Measurements from ENCODE around the gene MAD1L1. TPM values are rescaled to one million over a fixed set of nuclear protein-coding genes. Genes with fewer than 3 reads are reported as not detected.
A peak's percentile ranks its signal among the peaks of the same experiment; 100 is the strongest.

Gene MAD1L1
- total and polyA plus RNA-seq, 11 donors, result 11.1 to 29.7 (median 20.9) TPM

GRCh38 chr7:2010551-2011265 is 222.0 kb downstream of the MAD1L1 start:
- Histone ChIP-seq H3K27ac (peak overlapping the region in 5 of 12 donors; percentile 81 to 97 (median 88)), H3K36me3 (peaks cover 0 to 7% (median 0%) of the 10 kb centered on the region in 9 donors), H3K4me3 (no peak overlapping the region), H3K27me3 (no peaks in the 10 kb centered on the region), H3K9me3 (no peaks in the 10 kb centered on the region), H3K4me1 (peaks cover 0 to 37% (median 8%) of the 10 kb centered on the region in 12 donors)
- WGBS, 4 donors, result 91 to 94% (median 93%) methylated on average over 29 of the region's 29 CpGs
- ATAC-seq, result no peak
- peak in 3 of 5 donors; percentile 23 to 48 (median 24) for DNase-seq
- TF ChIP-seq, protein P1, sequence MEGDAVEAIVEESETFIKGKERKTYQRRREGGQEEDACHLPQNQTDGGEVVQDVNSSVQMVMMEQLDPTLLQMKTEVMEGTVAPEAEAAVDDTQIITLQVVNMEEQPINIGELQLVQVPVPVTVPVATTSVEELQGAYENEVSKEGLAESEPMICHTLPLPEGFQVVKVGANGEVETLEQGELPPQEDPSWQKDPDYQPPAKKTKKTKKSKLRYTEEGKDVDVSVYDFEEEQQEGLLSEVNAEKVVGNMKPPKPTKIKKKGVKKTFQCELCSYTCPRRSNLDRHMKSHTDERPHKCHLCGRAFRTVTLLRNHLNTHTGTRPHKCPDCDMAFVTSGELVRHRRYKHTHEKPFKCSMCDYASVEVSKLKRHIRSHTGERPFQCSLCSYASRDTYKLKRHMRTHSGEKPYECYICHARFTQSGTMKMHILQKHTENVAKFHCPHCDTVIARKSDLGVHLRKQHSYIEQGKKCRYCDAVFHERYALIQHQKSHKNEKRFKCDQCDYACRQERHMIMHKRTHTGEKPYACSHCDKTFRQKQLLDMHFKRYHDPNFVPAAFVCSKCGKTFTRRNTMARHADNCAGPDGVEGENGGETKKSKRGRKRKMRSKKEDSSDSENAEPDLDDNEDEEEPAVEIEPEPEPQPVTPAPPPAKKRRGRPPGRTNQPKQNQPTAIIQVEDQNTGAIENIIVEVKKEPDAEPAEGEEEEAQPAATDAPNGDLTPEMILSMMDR (IDR thresholded peaks at IDR 0.05), result no peak
- no peak for TF ChIP-seq POLR2A (IDR thresholded peaks at IDR 0.05)
- intact Hi-C loops (cut with DNase I), result no loop called here

DNA sequence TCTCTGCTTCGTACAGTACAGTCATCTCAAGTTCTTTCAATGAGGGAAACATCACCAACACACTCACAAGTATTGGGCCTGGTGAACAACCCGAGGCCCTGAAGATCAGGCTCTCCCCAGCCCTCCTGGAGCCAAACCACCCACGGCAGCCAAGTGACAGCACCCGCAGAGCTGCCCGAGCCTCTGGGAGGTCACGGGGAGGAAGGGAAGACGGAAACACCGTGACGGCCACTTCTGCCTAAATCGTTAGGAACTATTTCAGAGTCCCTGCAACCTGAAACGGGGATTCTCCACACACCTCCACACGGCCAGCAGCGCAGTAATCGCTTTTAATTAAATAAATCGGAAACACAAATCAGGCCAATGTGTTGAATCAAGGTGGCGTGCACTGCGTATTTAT is 222.6 kb downstream of the MAD1L1 start:
- ATAC-seq, result no peak

GRCh38 chr7:2009541-2010001 is 223.2 kb downstream of the MAD1L1 start:
- peaks cover 0 to 37% (median 8%) of the 10 kb centered on the region in 12 donors for H3K4me1 ChIP-seq
- no peak overlapping the region for H3K4me3 ChIP-seq
- H3K9me3 ChIP-seq, result no peaks in the 10 kb centered on the region
- ATAC-seq (peak; percentile 82 to 87 (median 86)), DNase-seq (peak; percentile 67 to 88 (median 82))
- peak overlapping the region; percentile 67 to 97 (median 85) for H3K27ac ChIP-seq
- H3K27me3 ChIP-seq, result no peaks in the 10 kb centered on the region
- no peak for TF ChIP-seq POLR2A (IDR thresholded peaks at IDR 0.05)
- TF ChIP-seq, protein P1 (IDR thresholded peaks at IDR 0.05), result no peak
- peaks cover 0 to 8% (median 0%) of the 10 kb centered on the region in 9 donors for H3K36me3 ChIP-seq
- WGBS, 4 donors, result 39 to 71% (median 64%) methylated on average over 14 to 16 of the region's 16 CpGs
- intact Hi-C loops (cut with DNase I), result no loop called here

More for the DNA sequence above, 222.6 kb downstream of the MAD1L1 start:
- H3K36me3 ChIP-seq, result peaks cover 0 to 7% (median 0%) of the 10 kb centered on the region in 9 donors
- no peaks in the 10 kb centered on the region for H3K9me3 ChIP-seq
- H3K4me3 ChIP-seq, result no peak overlapping the region
- TF ChIP-seq POLR2A (IDR thresholded peaks at IDR 0.05), result no peak
- TF ChIP-seq, protein P1 (IDR thresholded peaks at IDR 0.05), result no peak
- intact Hi-C loops (cut with DNase I), result no loop called here
- H3K4me1 ChIP-seq, result peaks cover 0 to 37% (median 8%) of the 10 kb centered on the region in 12 donors
- DNase-seq, result peak in 3 of 5 donors; percentile 26 to 40 (median 36)
- peak overlapping the region in 11 of 12 donors; percentile 40 to 97 (median 86) for H3K27ac ChIP-seq
- no peaks in the 10 kb centered on the region for H3K27me3 ChIP-seq
- 73 to 83% (median 79%) methylated on average over 17 of the region's 17 CpGs for WGBS, 4 donors

- H3K27ac ChIP-seq, result peak overlapping the region; percentile 67 to 97 (median 85)
- peaks cover 0 to 37% (median 8%) of the 10 kb centered on the region in 12 donors for H3K4me1 ChIP-seq
- WGBS, 4 donors, result 56 to 68% (median 65%) methylated on average over 10 to 25 of the region's 25 CpGs
- H3K4me3 ChIP-seq, result no peak overlapping the region
- ATAC-seq (peak; percentile 63 to 87 (median 79)), DNase-seq (peak; percentile 57 to 86 (median 69))
- TF ChIP-seq, protein P1 (IDR thresholded peaks at IDR 0.05), result no peak
- no peak for TF ChIP-seq POLR2A (IDR thresholded peaks at IDR 0.05)
- peaks cover 0 to 10% (median 0%) of the 10 kb centered on the region in 9 donors for H3K36me3 ChIP-seq
- no peaks in the 10 kb centered on the region for H3K27me3 ChIP-seq
- no peaks in the 10 kb centered on the region for H3K9me3 ChIP-seq
- intact Hi-C loops (cut with DNase I), result no loop called here
Measured at GRCh38 chr7:2008936-2009540, 223.7 kb downstream of the MAD1L1 start.
